Testis (tissue), 3 donors: ENCODE data around the gene SFXN2. TPM values are rescaled to one million over a fixed set of nuclear protein-coding genes. Genes with fewer than 3 reads are reported as not detected.

Experiments
- DNase-seq: peaks from one replicate; pipeline ENCODE4 v3.0.0-alpha.2; 2019
- H3K27ac ChIP-seq, 2 donors: fragments of 200-600 bp; sonication (generic); one replicate each; pipeline ENCODE4 v1.5.1; 2019
- H3K27me3 ChIP-seq: fragments of 200-600 bp; sonication (generic); one replicate; pipeline ENCODE4 v1.5.1; 2019
- H3K36me3 ChIP-seq: fragments of 200-600 bp; sonication (generic); one replicate; pipeline ENCODE4 v1.5.1; 2017; ENCODE audit warnings: low read depth; ENCODE audit errors: missing control alignments
- H3K4me1 ChIP-seq: fragments of 200-600 bp; sonication (generic); one replicate; pipeline ENCODE4 v1.5.1; 2019
- H3K4me3 ChIP-seq, 2 donors: fragments of 200-600 bp; sonication (generic); one replicate each; pipeline ENCODE4 v1.5.1; 2017 to 2019
- H3K9me3 ChIP-seq: fragments of 200-600 bp; sonication (generic); one replicate; pipeline ENCODE4 v1.5.1; 2017
- POLR2A ChIP-seq: fragments of 450-650 bp; IDR thresholded peaks from one replicate; pipeline ENCODE4 v1.6.1; 2017; ENCODE audit warnings: antibody characterized with exemption, mild to moderate bottlenecking, moderate library complexity
- WGBS, 2 donors: methylation state at CpG; one replicate each; pipeline ENCODE4 v1.1.5; 2018; 5-methylcytosine and 5-hydroxymethylcytosine counted together
- intact Hi-C: fragments of 100-400 bp; cut with DNase I; formaldehyde crosslinking; loops from one replicate; pipeline ENCODE4 v1.15.1; 2023; ENCODE audit warnings: low total_unique reads
- polyA plus RNA-seq: library from polyadenylated mRNA; stranded (reverse); fragments of 350-450 nt; fragmentation: Illumina TruSeq; extraction: RNeasy Lipid Tissue Mini Kit (QIAGEN cat#74804); gene quantifications from one replicate; pipeline ENCODE4 v1.2.3, GENCODE V29; 2014; ENCODE audit warnings: low read depth, low replicate concordance; ENCODE audit not compliant: insufficient read depth
- total RNA-seq, 2 donors: library from RNA; depleted of rRNA; stranded (reverse); fragments of >200 nt; gene quantifications; one replicate each; pipeline ENCODE4 v1.2.3, GENCODE V29; 2016
- TF ChIP-seq, protein P1 (sequence below), 3 experiments: fragments of 450-650 bp in 2 of 3; fragments of 200-600 bp in 1 of 3; sonication (generic) in 1 of 3; IDR thresholded peaks; one replicate each; pipeline ENCODE4 v1.5.1; 2016 to 2019; ENCODE audit warnings: antibody characterized with exemption in 3 of 3, mild to moderate bottlenecking in 2 of 3, moderate library complexity in 1 of 3

The SFXN2 gene
- total and polyA plus RNA-seq, 3 donors from 2014 or later = 4.4 to 9.8 (median 5.6) TPM

DNA sequence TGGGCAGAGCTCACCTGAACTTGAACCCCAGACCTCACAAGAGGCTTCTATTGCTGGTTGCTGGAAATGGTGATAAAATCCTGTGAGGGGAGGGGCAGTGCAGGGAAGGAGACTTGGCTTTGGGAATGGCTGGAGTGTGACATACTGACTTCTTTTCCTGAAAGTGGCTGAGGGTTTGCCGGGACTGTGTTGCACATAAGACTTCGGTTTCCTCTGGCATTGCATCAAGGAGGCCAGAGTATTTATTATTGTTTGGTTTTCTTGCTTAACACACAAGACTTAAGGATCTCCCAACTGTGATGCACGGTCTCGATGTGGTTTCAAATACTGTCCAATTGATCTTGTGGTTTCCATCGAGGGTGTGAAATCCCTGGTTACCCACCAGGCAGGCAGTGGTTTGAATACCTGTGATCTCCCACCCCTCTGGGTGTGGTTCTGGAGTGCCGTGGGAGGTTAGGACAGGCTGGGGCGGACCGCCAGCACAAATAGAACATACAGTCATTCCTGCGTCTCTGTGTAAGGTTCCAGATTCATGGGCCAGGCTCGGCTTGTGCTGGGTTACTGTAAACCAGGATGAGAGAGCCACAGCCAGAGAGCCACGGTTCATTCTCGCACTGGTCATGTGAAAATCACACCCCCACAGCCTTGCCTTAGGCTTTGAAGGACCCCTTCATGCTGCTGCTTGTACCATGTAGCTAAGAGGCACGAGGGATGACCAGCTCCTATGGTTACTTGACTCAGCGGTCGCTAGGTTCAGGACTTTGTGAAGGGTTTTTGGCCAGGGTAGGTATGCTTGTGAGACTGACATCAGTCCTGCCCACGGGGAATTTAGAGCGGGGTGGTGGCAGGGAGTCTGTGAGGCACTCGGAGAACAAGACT, 68.5 kb downstream of the SFXN2 start:
- 30 to 38% methylated on average over 18 of the region's 18 CpGs for WGBS, 2 donors
- Histone ChIP-seq H3K4me3 (no peak overlapping the region), H3K27ac (peak overlapping the region; percentile 75 to 91), H3K9me3 (no peaks in the 10 kb centered on the region), H3K36me3 (no peaks in the 10 kb centered on the region), H3K4me1 (peaks cover 77% of the 10 kb centered on the region), H3K27me3 (no peaks in the 10 kb centered on the region)
- TF ChIP-seq POLR2A = no peak
- TF ChIP-seq, protein P1, sequence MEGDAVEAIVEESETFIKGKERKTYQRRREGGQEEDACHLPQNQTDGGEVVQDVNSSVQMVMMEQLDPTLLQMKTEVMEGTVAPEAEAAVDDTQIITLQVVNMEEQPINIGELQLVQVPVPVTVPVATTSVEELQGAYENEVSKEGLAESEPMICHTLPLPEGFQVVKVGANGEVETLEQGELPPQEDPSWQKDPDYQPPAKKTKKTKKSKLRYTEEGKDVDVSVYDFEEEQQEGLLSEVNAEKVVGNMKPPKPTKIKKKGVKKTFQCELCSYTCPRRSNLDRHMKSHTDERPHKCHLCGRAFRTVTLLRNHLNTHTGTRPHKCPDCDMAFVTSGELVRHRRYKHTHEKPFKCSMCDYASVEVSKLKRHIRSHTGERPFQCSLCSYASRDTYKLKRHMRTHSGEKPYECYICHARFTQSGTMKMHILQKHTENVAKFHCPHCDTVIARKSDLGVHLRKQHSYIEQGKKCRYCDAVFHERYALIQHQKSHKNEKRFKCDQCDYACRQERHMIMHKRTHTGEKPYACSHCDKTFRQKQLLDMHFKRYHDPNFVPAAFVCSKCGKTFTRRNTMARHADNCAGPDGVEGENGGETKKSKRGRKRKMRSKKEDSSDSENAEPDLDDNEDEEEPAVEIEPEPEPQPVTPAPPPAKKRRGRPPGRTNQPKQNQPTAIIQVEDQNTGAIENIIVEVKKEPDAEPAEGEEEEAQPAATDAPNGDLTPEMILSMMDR (IDR thresholded peaks at IDR 0.05) = no peak
- intact Hi-C loops = no loop called here
- peak; percentile 79 for DNase-seq

DNA sequence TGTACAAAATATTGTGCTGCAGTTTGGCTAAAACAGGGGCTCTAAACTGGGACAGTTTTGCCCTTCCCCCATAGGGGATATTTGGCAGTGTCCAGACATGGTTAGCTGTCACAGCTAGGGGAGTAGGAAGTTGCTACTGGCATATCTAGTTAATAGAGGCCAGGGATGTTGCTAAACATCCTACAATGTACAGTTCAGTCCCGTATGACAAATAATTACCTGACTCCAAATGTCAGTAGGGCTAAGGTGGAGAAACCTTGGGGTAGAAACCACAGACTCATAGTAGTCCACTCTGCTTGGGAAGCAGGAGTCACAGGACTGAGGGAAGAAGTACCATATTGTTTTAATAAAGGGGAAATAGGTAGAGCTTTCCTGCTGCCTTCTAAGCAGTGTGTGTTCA, 69.1 kb downstream of the SFXN2 start:
- H3K4me3 ChIP-seq = no peak overlapping the region
- H3K27me3 ChIP-seq = no peaks in the 10 kb centered on the region
- no peaks in the 10 kb centered on the region for H3K36me3 ChIP-seq
- intact Hi-C loops = no loop called here
- H3K9me3 ChIP-seq = no peaks in the 10 kb centered on the region
- H3K27ac ChIP-seq = peak overlapping the region; percentile 75 to 91
- H3K4me1 ChIP-seq = peaks cover 71% of the 10 kb centered on the region
- DNase-seq = no peak
- 46 to 71% methylated on average over 1 of the region's 1 CpG for WGBS, 2 donors
- TF ChIP-seq POLR2A = no peak
- TF ChIP-seq, protein P1 (IDR thresholded peaks at IDR 0.05) = no peak

DNA sequence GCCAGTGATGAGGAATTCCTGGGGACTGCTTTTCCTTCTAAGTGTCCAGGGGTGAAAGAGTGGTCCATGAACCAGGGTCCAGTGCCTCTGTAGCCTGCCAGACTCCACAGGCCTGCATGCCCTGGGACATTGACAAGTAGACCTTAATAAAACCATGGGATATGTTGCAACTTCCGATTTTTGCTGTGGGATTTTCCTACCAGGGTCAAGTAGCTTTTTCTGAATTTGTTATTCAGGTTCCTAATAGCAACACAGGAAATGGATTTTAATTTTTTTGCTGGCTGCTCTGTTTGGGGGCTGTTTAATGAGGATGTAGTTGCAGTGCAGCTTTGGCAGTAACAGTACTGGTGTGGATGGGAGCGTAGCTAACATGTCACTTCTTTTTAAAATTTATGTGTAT, 71.4 kb downstream of the SFXN2 start:
- Histone ChIP-seq H3K9me3 (no peaks in the 10 kb centered on the region), H3K27me3 (no peaks in the 10 kb centered on the region), H3K27ac (peak overlapping the region in 1 of 2 donors; percentile 9), H3K4me1 (peaks cover 53% of the 10 kb centered on the region), H3K36me3 (no peaks in the 10 kb centered on the region), H3K4me3 (no peak overlapping the region)
- 56 to 67% methylated on average over 2 of the region's 2 CpGs for WGBS, 2 donors
- TF ChIP-seq, protein P1 (IDR thresholded peaks at IDR 0.05) = no peak
- no peak for TF ChIP-seq POLR2A
- intact Hi-C loops = no loop called here
- no peak for DNase-seq

DNA sequence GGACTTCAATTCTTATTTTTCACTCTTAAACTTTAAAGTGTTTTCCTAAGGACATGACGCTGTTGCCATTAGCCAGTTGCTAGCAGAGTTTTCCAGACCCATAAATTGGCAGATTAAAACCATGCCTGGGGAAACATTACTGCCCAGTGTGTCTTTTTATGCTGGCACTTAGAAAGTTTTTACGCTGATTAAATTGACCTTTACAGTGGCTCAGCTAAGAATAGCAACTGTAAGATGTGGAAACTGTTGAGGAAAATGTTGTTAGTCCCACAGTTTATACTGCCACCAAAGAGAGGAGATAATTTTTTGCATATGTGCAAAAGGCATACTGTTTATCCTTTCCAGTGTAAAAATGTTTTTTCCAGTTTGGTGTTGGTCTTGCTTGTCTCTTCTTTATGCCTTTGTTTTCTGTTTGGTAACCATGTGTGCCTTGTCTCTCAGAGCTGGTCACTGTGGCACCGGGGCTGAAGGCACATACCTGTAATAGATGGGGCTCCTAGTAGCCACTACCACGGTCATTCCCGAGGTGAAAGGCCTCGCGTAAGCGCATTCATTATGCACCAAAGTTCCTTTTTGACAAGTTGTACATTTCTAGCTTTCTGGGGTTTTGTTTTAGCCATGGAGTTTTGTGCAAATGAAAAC, 77.4 kb downstream of the SFXN2 start:
- DNase-seq = no peak
- peaks cover 32% of the 10 kb centered on the region for H3K4me1 ChIP-seq
- TF ChIP-seq, protein P1 (IDR thresholded peaks at IDR 0.05) = no peak
- no peak for TF ChIP-seq POLR2A
- H3K27me3 ChIP-seq = no peaks in the 10 kb centered on the region
- no peaks in the 10 kb centered on the region for H3K9me3 ChIP-seq
- H3K27ac ChIP-seq = no peak overlapping the region
- H3K36me3 ChIP-seq = no peaks in the 10 kb centered on the region
- intact Hi-C loops = no loop called here
- 77 to 86% methylated on average over 8 of the region's 8 CpGs for WGBS, 2 donors
- no peak overlapping the region for H3K4me3 ChIP-seq

Other genes with a start within 250 kb of the SFXN2 start
- gene ACTR1A, start 211.9 kb upstream of the SFXN2 start, total RNA-seq = 10 to 100 TPM; 97.6 to 97.7 TPM
- gene ACTR1A, start 211.9 kb upstream of the SFXN2 start, polyA plus RNA-seq = 126 TPM
- 10 to 100 TPM; 16.5 to 22.9 TPM for gene SUFU, start 210.7 kb upstream of the SFXN2 start, total RNA-seq
- 28.4 TPM for gene SUFU, start 210.7 kb upstream of the SFXN2 start, polyA plus RNA-seq
- gene TRIM8, start 70.2 kb upstream of the SFXN2 start, total RNA-seq = 100 to 1,000 TPM; 114 to 170 TPM
- gene TRIM8, start 70.2 kb upstream of the SFXN2 start, polyA plus RNA-seq = 69.8 TPM
- 10 to 100 TPM; 10.8 to 10.9 TPM for gene ARL3, start 239 bp upstream of the SFXN2 start, total RNA-seq
- 25.2 TPM for gene ARL3, start 239 bp upstream of the SFXN2 start, polyA plus RNA-seq
- 100 to 1,000 TPM; 113 to 165 TPM for gene WBP1L, start 29.3 kb downstream of the SFXN2 start, total RNA-seq
- 72.4 TPM for gene WBP1L, start 29.3 kb downstream of the SFXN2 start, polyA plus RNA-seq
- 10 to 100 TPM; 12.1 to 15.1 TPM for gene CYP17A1, start 122.8 kb downstream of the SFXN2 start, total RNA-seq
- 146 TPM for gene CYP17A1, start 122.8 kb downstream of the SFXN2 start, polyA plus RNA-seq
- 10 to 100 TPM; 27.1 to 41.9 TPM for gene BORCS7, start 139.6 kb downstream of the SFXN2 start, total RNA-seq
- gene BORCS7, start 139.6 kb downstream of the SFXN2 start, polyA plus RNA-seq = 48.1 TPM
- 10 to 100 TPM; 18.3 to 19.2 TPM for gene AS3MT, start 154.8 kb downstream of the SFXN2 start, total RNA-seq
- 15.0 TPM for gene AS3MT, start 154.8 kb downstream of the SFXN2 start, polyA plus RNA-seq
- 10 to 100 TPM; 24.2 to 30.5 TPM for gene CNNM2, start 203.7 kb downstream of the SFXN2 start, total RNA-seq
- 9.8 TPM for gene CNNM2, start 203.7 kb downstream of the SFXN2 start, polyA plus RNA-seq